H9 (cell line): Measurements from ENCODE around the gene TSSK2. TPM values are rescaled to one million over a fixed set of nuclear protein-coding genes. Genes with fewer than 3 reads are reported as not detected.
A peak's percentile ranks its signal among the peaks of the same experiment; 100 is the strongest.

Experiments
- DNase-seq: peaks from one replicate; pipeline ENCODE4 v3.0.0-alpha.2; 2017
- H2AFZ ChIP-seq: one replicate; pipeline ENCODE4 v1.6.1; 2013; ENCODE audit warnings: mild to moderate bottlenecking, low read length, control low read depth, moderate library complexity
- H2AK5ac ChIP-seq: 2 replicates; pipeline ENCODE4 v1.6.1; 2013; ENCODE audit warnings: low read length, control low read depth, mixed read lengths; ENCODE audit not compliant: insufficient read length
- H2BK120ac ChIP-seq: one replicate; pipeline ENCODE4 v1.6.1; 2013; ENCODE audit warnings: low read depth, mild to moderate bottlenecking, low read length, control low read depth, inconsistent platforms; ENCODE audit not compliant: poor library complexity, severe bottlenecking
- H2BK12ac ChIP-seq: 2 replicates; pipeline ENCODE4 v1.6.1; 2013; ENCODE audit warnings: low read length, control low read depth, mixed read lengths, low read depth; ENCODE audit not compliant: insufficient read length
- H2BK15ac ChIP-seq: 2 replicates; pipeline ENCODE4 v1.6.1; 2013; ENCODE audit warnings: low read depth, low read length, control low read depth
- H2BK20ac ChIP-seq: one replicate; pipeline ENCODE4 v1.6.1; 2013; ENCODE audit warnings: low read depth, mild to moderate bottlenecking, low read length, control low read depth, inconsistent platforms; ENCODE audit not compliant: poor library complexity, severe bottlenecking
- H2BK5ac ChIP-seq: 2 replicates; pipeline ENCODE4 v1.6.1; 2013; ENCODE audit warnings: low read length, control low read depth, mixed read lengths; ENCODE audit not compliant: insufficient read length
- H3K14ac ChIP-seq: 2 replicates; pipeline ENCODE4 v1.6.1; 2013; ENCODE audit warnings: low read length, control low read depth; ENCODE audit not compliant: insufficient read depth
- H3K18ac ChIP-seq: 2 replicates; pipeline ENCODE4 v1.6.1; 2013; ENCODE audit warnings: low read depth, mild to moderate bottlenecking, mixed read lengths, low read length, control low read depth; ENCODE audit not compliant: insufficient read length
- H3K23ac ChIP-seq: 2 replicates; pipeline ENCODE4 v1.6.1; 2013; ENCODE audit warnings: low read length, control low read depth, mixed read lengths, low read depth; ENCODE audit not compliant: insufficient read length
- H3K23me2 ChIP-seq: 2 replicates; pipeline ENCODE4 v1.6.1; 2013; ENCODE audit warnings: low read depth, mild to moderate bottlenecking, mixed read lengths, low read length, control low read depth; ENCODE audit not compliant: insufficient read length, poor library complexity, severe bottlenecking
- H3K27ac ChIP-seq: 2 replicates; pipeline ENCODE4 v1.5.1; 2013; ENCODE audit warnings: low read length, control low read depth, mixed read lengths, low read depth; ENCODE audit not compliant: insufficient read length
- H3K27me3 ChIP-seq: 2 replicates; pipeline ENCODE4 v1.6.1; 2013; ENCODE audit warnings: low read length, control low read depth, inconsistent platforms; ENCODE audit not compliant: insufficient read depth
- H3K4ac ChIP-seq: 2 replicates; pipeline ENCODE4 v1.6.1; 2013; ENCODE audit warnings: low read depth, mild to moderate bottlenecking, control low read depth, inconsistent platforms, low read length, moderate library complexity
- H3K4me1 ChIP-seq: 2 replicates; pipeline ENCODE4 v1.6.1; 2013; ENCODE audit warnings: low read length, control low read depth, inconsistent platforms; ENCODE audit not compliant: insufficient read depth
- H3K4me2 ChIP-seq: 2 replicates; pipeline ENCODE4 v1.6.1; 2013; ENCODE audit warnings: low read length, control low read depth, mixed read lengths; ENCODE audit not compliant: insufficient read length, insufficient read depth
- H3K56ac ChIP-seq: 2 replicates; pipeline ENCODE4 v1.6.1; 2013; ENCODE audit warnings: low read depth, mild to moderate bottlenecking, mixed read lengths, low read length, control low read depth; ENCODE audit not compliant: insufficient read length
- H3K79me1 ChIP-seq: 2 replicates; pipeline ENCODE4 v1.6.1; 2013; ENCODE audit warnings: low read depth, mild to moderate bottlenecking, moderate library complexity, low read length, control low read depth, inconsistent platforms; ENCODE audit not compliant: insufficient read depth, poor library complexity, severe bottlenecking
- H3K79me2 ChIP-seq: 2 replicates; pipeline ENCODE4 v1.6.1; 2013; ENCODE audit warnings: low read length, control low read depth, inconsistent platforms; ENCODE audit not compliant: insufficient read depth
- H3K9ac ChIP-seq: 2 replicates; pipeline ENCODE4 v1.6.1; 2013; ENCODE audit warnings: low read length, control low read depth, mixed read lengths; ENCODE audit not compliant: insufficient read length; ENCODE audit errors: extremely low read depth
- H3K9me3 ChIP-seq: one replicate; pipeline ENCODE4 v1.6.1; 2013; ENCODE audit warnings: low read depth, low read length, inconsistent platforms; ENCODE audit not compliant: control insufficient read depth
- H3T11ph ChIP-seq: one replicate; pipeline ENCODE4 v1.6.1; 2013; ENCODE audit warnings: mild to moderate bottlenecking, low read length, control low read depth, inconsistent platforms
- H4K20me1 ChIP-seq: one replicate; pipeline ENCODE4 v1.6.1; 2013; ENCODE audit not compliant: control insufficient read depth, insufficient read length, insufficient read depth
- H4K5ac ChIP-seq: 2 replicates; pipeline ENCODE4 v1.6.1; 2013; ENCODE audit warnings: low read depth, mild to moderate bottlenecking, mixed read lengths, low read length, control low read depth; ENCODE audit not compliant: insufficient read length
- H4K8ac ChIP-seq: replicated peaks from 2 replicates; pipeline ENCODE4 v1.6.1; 2013; ENCODE audit warnings: low read length, control low read depth, mixed read lengths, low read depth; ENCODE audit not compliant: insufficient read length
- H4K91ac ChIP-seq: 2 replicates; pipeline ENCODE4 v1.6.1; 2013; ENCODE audit warnings: low read depth, mild to moderate bottlenecking, moderate library complexity, mixed read lengths, low read length, control low read depth; ENCODE audit not compliant: insufficient read length
- H3K27ac Mint-ChIP-seq, 3 experiments: 2 replicates in 2 of 3; 3 replicates in 1 of 3; pipeline ENCODE4 v1.8.0; 2020 to 2021; ENCODE audit warnings: mixed read lengths in 3 of 3, mild to moderate bottlenecking in 1 of 3, moderate library complexity in 1 of 3
- H3K27me3 Mint-ChIP-seq: 2 replicates; pipeline ENCODE4 v1.8.0; 2021; ENCODE audit warnings: low read depth, mild to moderate bottlenecking, moderate library complexity, mixed read lengths
- H3K36me3 Mint-ChIP-seq, 3 experiments: 2 replicates in 2 of 3; 3 replicates in 1 of 3; pipeline ENCODE4 v1.8.0; 2020 to 2021; ENCODE audit warnings: low read depth in 3 of 3, mixed read lengths in 3 of 3; ENCODE audit not compliant: insufficient read depth in 1 of 3
- H3K4me1 Mint-ChIP-seq, 2 experiments: 2 replicates each; pipeline ENCODE4 v1.8.0; 2020; ENCODE audit warnings: mixed read lengths in 2 of 2
- H3K4me3 Mint-ChIP-seq, 2 experiments: 2 replicates in 1 of 2; 3 replicates in 1 of 2; pipeline ENCODE4 v1.8.0; 2020 to 2021; ENCODE audit warnings: mild to moderate bottlenecking in 2 of 2, mixed read lengths in 2 of 2, moderate library complexity in 1 of 2
- H3K9me3 Mint-ChIP-seq, 2 experiments: 2 replicates in 1 of 2; 3 replicates in 1 of 2; pipeline ENCODE4 v1.8.0; 2020; ENCODE audit warnings: mild to moderate bottlenecking in 2 of 2, mixed read lengths in 2 of 2, moderate library complexity in 1 of 2
- CTCF ChIP-seq: fragments of 200-600 bp; sonication (generic); conservative IDR thresholded peaks from 3 replicates; pipeline ENCODE4 v1.8.0; 2021; ENCODE audit warnings: antibody characterized with exemption, mild to moderate bottlenecking
- WGBS: extraction: QIAGEN DNeasy Blood & Tissue Kit; methylation state at CpG from one replicate; pipeline ENCODE4 v1.1.7; 2013; ENCODE audit warnings: missing lambda C conversion rate, low lambda C conversion rate, mixed read lengths; ENCODE audit not compliant: insufficient read length; ENCODE audit errors: extremely low coverage; 5-methylcytosine and 5-hydroxymethylcytosine counted together
- total RNA-seq: library from RNA; stranded (reverse); gene quantifications from 2 replicates; pipeline ENCODE4 v1.2.1, GENCODE V29; 2021

Gene TSSK2
- total RNA-seq, 1 experiment from 2014 or later, result not detected

GRCh38 chr22:19103880-19104821 is 27.0 kb upstream of the TSSK2 start:
- Histone ChIP-seq H4K8ac (no peak overlapping the region), H3K4ac (no peak overlapping the region), H3T11ph (no peak overlapping the region), H3K4me2 (no peak overlapping the region), H3K9me3 (no peaks in the 10 kb centered on the region), H2AFZ (no peak overlapping the region), H2BK15ac (no peak overlapping the region), H3K23ac (no peak overlapping the region), H3K23me2 (no peaks in the 10 kb centered on the region), H3K4me1 (no peaks in the 10 kb centered on the region), H4K5ac (no peak overlapping the region), H2BK5ac (no peak overlapping the region), H3K18ac (no peak overlapping the region), H2AK5ac (no peak overlapping the region), H2BK20ac (no peak overlapping the region), H2BK120ac (no peak overlapping the region), H3K9ac (no peak overlapping the region), H3K27me3 (no peaks in the 10 kb centered on the region), H3K27ac (no peak overlapping the region), H3K56ac (no peak overlapping the region), H2BK12ac (no peak overlapping the region), H3K79me2 (peaks cover 13% of the 10 kb centered on the region; the same call in 1 of the 2 replicates), H3K79me1 (peaks cover 4% of the 10 kb centered on the region), H3K14ac (no peak overlapping the region), H4K91ac (no peak overlapping the region), H4K20me1 (no peaks in the 10 kb centered on the region)
- DNase-seq, result no peak
- Mint-ChIP-seq H3K36me3 (peaks cover 0 to 4% (median 4%) of the 10 kb centered on the region in 3 experiments; a peak in 2 of 7 replicates), H3K4me3 (no peak overlapping the region), H3K27me3 (no peaks in the 10 kb centered on the region), H3K27ac (peak overlapping the region in 1 of 3 experiments; percentile 33; a peak in 3 of 7 replicates), H3K4me1 (peaks cover 6% of the 10 kb centered on the region in 2 experiments; a peak in 2 of 4 replicates), H3K9me3 (no peaks in the 10 kb centered on the region)
- no peak for TF ChIP-seq CTCF
- WGBS, result no CpG with 5 or more reads among the region's 5 CpGs
